Measurements from ENCODE around the gene ODAD2.

DNA sequence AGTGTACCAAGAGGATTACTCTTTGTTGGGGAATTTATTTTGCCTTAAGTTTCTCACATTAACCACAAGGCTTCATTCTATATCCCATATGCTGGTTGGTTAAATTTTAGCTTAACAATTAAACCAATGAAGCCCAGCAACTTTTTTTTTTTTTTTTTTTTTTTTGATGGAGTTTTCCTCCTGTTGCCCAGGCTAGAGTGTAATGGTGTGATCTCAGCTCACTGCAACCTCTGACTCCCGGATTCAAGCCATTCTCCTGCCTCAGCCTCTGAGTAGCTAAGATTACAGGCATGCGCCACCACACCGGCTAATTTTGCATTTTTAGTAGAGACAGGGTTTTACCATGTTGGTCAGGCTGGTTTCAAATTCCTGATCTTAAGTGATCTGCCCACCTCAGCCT lies 178.2 kb downstream of the ODAD2 start:
- TF ChIP-seq, protein P1, sequence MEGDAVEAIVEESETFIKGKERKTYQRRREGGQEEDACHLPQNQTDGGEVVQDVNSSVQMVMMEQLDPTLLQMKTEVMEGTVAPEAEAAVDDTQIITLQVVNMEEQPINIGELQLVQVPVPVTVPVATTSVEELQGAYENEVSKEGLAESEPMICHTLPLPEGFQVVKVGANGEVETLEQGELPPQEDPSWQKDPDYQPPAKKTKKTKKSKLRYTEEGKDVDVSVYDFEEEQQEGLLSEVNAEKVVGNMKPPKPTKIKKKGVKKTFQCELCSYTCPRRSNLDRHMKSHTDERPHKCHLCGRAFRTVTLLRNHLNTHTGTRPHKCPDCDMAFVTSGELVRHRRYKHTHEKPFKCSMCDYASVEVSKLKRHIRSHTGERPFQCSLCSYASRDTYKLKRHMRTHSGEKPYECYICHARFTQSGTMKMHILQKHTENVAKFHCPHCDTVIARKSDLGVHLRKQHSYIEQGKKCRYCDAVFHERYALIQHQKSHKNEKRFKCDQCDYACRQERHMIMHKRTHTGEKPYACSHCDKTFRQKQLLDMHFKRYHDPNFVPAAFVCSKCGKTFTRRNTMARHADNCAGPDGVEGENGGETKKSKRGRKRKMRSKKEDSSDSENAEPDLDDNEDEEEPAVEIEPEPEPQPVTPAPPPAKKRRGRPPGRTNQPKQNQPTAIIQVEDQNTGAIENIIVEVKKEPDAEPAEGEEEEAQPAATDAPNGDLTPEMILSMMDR (IDR thresholded peaks at IDR 0.05): no peak
- TF ChIP-seq POLR2A (IDR thresholded peaks at IDR 0.05): no peak
